Erythroblast (primary cell): ENCODE data around the gene ASCC1.

Experiments used
- DNase-seq, 2 experiments: peaks; one replicate each; lab custom pipeline; 2025; lab: John Stamatoyannopoulos, UW
- GATA1 ChIP-seq: IDR thresholded peaks from 2 replicates; pipeline ENCODE4 v1.6.1; 2011; ENCODE audit warnings: low read depth, mild to moderate bottlenecking, control low read depth, low read length, moderate library complexity
- POLR2A ChIP-seq: IDR thresholded peaks from 2 replicates; pipeline ENCODE4 v1.6.1; 2011; ENCODE audit warnings: mild to moderate bottlenecking, low read length

Gene ASCC1

DNA sequence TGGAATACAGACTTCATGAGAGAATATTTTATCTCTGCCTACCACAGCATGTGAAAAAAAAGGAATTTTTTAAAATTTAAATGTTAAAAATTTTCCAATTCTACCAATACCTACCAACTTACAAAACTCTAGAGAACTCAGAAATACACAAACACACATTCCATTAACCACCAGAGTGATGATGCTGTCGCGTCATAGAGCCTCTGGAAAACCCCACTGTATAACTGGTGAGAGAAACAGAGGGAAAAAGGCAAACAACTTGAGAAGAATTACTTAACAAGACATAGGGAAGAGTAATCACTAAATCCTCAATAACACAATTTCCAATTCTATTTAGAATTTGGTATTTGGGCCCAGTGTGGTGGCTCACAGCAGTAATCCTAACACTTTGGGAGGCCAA lies 121.5 kb downstream of the ASCC1 start:
- no peak for TF ChIP-seq POLR2A
- TF ChIP-seq GATA1, result no peak
- no peak for DNase-seq

DNA sequence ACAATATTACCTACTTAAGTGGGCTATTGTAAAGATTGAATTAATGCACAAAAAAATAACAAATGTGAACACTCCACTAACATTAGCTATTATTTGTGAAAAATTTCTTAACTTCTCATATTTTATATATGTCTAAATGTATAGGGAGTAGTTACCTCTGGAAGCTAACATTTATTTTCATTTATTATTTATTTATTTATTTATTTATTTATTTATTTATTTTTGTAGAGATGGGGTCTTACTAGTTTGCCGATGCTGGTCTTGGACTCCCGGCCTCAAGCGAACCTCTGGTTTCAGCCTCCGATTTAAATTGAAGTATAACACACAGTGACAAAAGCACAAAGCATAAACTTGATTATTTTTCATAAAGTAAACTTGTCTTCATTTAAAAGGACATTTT lies 122.6 kb downstream of the ASCC1 start:
- TF ChIP-seq GATA1, result no peak
- no peak for TF ChIP-seq POLR2A
- no peak for DNase-seq

DNA sequence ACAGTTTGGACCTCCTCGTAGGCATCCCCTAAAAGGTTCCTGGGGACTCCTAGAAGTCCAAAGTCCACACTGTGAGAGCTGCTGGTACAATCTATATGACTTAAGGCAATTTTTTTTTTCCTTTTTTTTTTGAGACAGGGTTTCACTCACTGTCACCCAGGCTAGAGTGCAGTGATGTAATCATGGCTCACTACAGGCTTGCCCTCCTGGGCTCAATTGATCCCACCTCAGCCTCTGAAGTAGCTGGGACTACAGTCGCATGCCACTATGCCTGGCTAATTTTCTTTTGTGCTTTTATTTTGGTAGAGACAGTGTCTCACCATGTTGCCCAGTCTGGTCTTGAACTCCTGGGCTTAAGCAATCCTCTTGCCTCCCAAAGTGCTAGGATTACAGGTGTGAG lies 123.1 kb downstream of the ASCC1 start:
- no peak for DNase-seq
- TF ChIP-seq POLR2A (no peak), GATA1 (no peak)

DNA sequence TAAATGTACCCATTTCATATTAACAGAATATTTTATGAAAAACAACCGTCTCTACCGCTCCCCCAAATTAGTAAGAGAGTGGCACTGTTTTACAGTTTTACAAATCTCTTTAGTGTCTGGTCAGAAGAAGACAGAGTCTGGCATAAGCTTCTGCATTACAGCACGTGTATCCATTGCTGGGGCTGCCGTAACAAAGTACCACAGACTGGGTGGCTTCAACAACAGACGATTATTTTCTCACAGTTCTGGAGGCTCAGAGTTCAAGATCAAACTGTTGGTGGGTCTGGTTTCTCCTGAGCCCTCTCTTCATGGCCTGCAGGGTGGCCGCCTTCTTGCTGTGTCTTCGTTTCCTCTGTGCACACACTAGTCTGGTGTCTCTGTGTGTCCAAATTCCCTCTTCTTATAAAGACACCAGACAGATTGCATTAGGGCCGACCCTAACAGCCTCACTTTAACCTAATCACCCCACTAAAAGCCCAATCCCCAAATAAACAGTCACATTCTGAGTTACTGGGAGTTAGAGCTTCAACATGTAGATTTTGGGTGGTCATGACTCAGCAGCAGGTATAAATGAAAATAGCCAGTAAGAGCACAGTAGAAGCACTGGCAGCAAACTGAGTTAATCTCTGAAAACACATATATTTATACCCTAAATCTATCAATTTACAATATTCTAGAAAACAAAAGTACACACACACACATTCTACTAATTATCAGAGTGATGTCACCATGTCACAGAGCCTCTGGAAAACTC lies 123.7 kb downstream of the ASCC1 start:
- DNase-seq, result no peak
- TF ChIP-seq GATA1, result no peak
- no peak for TF ChIP-seq POLR2A

DNA sequence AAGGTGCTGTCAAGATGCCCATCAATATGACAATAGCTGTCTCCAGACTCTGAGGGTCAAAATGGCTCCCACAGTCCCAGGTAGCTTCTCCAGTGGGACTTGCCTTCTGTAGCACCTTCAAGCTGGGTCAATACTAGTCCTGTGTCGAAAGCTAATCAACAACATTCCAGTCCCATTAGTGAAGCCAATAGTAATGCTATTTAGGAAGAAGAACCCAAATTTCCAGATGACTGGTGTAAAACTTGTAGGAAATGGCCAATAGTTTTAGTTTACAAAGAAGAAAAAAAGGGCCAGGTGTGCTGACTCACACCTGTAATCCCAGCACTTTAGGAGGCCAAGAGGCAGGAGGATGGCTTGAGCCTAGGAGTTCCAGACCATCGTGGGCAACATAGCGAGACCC lies 125.8 kb downstream of the ASCC1 start:
- DNase-seq, result no peak
- no peak for TF ChIP-seq POLR2A
- TF ChIP-seq GATA1, result no peak

DNA sequence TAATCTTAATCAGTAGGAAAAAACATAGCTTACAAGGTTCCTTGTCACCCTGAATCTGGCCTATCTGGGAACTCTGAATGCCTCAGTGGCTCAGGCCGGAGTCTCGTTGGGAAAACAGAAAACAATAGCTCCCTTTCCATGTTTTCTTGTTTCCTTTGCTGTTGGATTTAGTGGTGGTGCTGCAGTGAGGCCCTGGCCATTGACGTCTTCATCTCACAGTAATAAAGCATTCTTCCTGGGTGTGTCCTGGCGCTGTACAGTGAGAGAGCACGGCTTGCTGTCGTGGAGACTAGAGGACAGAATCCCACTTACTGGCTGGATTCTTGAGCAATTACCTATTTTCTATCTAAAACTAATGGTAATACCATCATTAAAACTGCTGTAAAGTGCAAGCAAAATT lies 126.5 kb downstream of the ASCC1 start:
- DNase-seq, result no peak
- no peak for TF ChIP-seq GATA1
- TF ChIP-seq POLR2A, result no peak

DNA sequence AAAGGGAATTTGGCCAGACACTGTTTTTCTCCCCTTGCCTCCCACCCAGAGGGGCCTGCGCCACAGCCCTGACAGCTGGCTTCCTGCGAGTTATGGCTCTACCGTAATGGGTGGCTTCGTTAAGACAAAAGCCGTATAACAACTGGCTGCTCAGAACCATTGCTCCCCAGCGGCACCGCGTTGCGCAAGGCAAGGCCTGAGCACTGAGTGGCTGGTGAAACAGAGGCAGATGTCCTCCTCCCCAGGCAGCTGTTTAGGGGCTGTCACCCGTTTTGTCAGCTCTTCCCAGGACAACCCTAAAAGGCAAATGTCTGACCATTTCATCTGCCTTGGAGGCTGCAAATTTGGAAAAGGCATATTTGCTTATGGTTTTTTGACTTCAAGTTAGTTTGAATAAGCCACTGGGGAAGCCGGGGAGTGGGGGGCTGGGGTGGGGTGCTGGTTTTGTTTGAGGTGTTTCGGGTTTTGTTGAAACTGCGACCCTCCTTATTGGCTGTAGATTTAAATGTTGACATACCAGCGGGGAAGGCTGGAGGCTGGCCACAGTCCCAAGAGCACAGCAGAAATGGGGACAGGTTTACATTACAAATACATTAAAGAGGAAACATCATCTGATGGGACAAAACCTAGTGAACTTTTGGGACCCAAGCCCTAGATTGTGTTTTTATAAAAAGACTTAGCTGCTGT lies 127.0 kb downstream of the ASCC1 start:
- DNase-seq, result peak in 1 of 2 experiments; percentile 19
- TF ChIP-seq POLR2A (no peak), GATA1 (no peak)

DNA sequence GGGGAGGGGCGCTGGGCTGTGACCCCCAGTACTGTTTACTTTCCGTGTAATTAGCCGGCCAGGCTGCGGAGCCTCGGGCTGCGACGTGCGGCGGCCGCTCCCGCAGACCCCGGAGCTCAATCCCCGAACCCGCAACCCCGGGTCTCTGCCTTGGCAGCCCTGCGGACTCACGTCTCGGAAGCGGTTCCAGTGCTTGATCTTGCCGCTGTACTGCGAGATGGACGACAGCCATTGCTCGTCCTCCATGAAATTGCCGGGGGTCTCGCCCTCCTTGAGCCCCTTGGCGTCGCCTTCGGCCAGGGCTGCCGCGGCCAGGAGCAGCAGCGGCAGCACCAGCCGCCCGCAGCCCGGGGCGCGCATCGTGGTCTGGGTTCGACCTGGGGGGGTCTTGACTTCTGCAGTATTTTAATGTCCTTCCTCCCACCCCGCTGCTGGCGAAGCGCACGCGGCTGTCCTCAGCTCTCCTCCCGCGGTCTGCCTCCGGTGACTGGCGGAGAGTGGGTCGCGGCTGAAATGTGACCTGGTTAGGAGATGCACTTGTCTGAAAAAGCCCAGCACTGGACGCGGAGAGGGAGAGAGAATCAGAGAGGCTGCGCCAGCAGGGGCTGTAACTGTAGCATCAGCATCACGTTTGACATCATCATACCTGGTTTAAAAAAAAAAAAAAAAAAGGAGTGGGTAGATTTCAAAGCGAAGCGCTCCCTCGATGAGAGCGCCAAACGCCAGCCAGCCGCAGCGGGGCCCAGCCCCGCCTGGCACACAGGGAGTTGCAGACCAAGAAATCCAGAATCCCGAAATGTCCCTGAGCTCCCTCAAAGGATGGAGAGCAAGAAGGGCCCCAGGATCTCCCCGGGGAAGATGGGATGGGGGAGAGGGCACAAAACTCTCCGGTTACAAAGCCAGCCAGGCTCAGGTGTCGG lies 127.8 kb downstream of the ASCC1 start, which contains the start of gene SPOCK2:
TSS of gene SPOCK2 (minus strand) at position 583 of the 920 bp plus-strand sequence. CDS start at position 360, 223 bp downstream.
- no peak for DNase-seq
- TF ChIP-seq POLR2A (no peak), GATA1 (no peak)

DNA sequence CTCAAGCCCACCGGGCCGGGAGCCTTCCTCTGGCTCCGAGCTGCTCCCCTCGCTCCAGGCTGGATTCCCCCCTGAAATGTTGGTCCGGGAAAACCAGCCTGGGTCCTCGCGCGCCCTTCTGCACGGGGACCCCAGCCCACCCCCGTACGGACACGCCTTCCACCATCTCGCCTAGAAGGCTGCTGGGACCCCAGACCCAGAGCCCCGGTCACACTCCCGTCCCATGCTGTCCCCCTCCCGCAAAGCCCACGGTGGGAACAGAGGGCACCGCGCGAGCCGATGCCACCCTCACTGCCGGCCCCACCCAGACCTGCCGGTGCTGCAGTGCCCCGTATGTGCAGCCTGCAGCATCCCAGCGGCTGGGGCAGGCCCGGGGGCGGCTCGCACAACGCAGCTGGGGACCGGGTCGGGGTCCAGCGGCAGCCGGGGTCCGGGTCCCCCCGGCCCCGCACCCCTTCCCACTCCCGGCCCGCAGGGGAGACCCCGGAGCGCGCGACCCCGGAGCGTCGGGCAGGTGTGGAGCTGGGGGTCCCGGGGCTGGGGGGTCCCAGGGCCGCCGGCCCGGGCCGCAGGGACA lies 128.6 kb downstream of the ASCC1 start:
- TF ChIP-seq POLR2A (no peak), GATA1 (no peak)
- no peak for DNase-seq

DNA sequence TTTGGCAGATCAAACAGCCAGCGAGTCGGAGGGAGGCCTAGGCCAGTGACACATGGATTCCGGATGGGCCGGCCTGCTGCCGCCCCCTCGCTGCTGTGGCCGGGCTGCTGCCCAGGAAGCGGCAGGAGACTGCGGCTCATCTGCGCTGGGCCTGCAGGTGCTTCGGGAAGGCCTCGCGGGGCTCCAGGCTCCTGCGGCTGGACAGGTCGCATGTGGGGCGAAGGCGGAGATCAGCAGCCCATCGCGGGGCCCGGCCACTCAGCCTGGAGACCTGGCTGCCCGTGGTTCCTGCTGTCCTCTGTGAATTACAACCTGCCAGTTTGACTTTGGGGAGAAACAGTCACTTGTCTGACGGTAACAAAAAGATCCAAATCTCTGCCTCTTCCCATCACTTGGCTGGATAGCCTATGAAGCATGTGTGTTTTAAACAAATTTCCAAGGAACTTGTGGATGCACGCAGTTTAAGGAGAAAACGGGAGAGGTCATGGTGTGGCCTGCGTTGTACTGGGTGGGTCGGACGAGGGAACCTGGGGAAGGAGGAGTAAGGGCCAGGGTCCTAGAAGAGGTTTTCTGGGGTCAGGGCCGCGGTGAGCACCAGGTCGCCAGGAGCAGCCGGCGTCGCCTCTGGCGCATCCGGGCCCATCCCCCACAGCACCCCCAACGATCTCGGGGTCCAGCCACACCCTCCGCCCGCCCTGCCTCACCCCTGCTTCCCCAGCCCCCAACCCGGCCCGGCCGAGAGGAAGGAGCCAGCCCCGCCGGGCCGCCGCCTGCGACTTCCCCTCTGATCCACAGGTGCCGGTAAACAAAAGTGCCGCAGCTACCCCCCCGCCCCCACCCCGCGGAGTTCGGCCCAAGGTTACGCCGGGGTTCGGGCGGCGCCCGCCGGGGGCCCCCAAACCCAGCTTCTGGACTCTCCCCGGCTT lies 129.3 kb downstream of the ASCC1 start:
- TF ChIP-seq POLR2A, result no peak
- no peak for TF ChIP-seq GATA1
- DNase-seq, result no peak

DNA sequence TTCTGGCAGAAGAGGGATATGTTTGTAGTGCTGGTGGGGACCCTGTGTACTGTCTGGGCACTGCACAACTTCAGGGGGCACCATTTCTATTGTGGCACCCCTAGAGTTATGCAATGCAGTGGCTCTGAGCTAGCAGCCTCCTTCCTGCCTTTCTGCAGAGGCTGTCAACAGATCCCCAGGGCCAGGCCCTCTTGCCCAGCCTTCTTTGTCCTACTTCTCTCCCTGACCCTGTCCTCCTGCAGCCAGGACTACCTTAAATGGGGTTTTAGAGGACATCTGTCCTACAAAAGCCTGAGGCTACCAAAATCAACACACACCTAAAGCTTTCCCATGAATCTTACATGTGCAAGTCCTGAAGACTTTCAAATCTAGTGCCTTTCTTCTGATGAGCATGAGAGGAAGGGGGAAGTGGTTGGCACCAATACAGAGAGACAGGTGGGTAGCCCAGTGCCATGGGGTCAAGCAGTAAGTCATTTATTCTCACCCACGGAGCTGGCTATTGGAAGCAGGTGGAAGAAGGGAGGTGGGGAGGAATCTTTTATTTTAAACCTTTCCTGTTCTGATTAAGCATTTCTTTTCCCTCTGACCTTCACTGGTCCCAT lies 130.1 kb downstream of the ASCC1 start:
- no peak for TF ChIP-seq GATA1
- no peak for TF ChIP-seq POLR2A
- DNase-seq, result no peak

DNA sequence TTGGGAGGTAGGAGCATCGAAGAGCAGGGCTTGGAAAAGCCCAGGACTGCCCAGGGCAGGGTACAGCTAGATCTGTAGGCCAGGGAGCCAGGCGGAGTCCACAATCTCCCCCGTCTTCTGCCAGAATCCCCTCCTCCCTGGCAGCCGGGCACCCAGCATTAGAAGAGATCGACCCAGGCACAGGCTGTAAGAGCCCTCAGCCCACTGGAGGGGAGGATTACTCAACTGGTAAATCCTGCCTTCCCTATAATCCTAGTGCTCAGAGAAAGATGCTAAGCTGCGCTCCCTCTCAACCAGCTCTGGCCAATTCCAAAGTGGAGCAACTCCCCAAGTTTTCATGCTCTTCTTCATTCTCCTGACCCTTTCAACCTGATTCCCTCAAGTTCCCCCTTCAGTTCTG lies 130.9 kb downstream of the ASCC1 start:
- TF ChIP-seq GATA1 (no peak), POLR2A (no peak)
- DNase-seq, result no peak
